Dedifferentiated amniotic fluid mesenchymal stem cell (primary cell): ENCODE results near the gene PRKAR1B.
A peak's percentile ranks its signal among the peaks of the same experiment; 100 is the strongest.

Experiments used
- DNase-seq: peaks from one replicate; pipeline ENCODE4 v3.0.0-alpha.2; 2016; ENCODE audit errors: extremely low spot score

PRKAR1B gene

GRCh38 chr7:739983-740942 lies 13.2 kb upstream of the PRKAR1B start:
- DNase-seq: no peak

- DNase-seq: no peak
Measured at GRCh38 chr7:739455-739982, 12.4 kb upstream of the PRKAR1B start.

GRCh38 chr7:738723-739454 lies 11.8 kb upstream of the PRKAR1B start:
- DNase-seq: no peak

- no peak for DNase-seq
Measured at GRCh38 chr7:738241-738640, 11.2 kb upstream of the PRKAR1B start.

- no peak for DNase-seq
Measured at GRCh38 chr7:734808-735207, 7.7 kb upstream of the PRKAR1B start.

- no peak for DNase-seq
Measured at GRCh38 chr7:734214-734613, 7.1 kb upstream of the PRKAR1B start.

- no peak for DNase-seq
Measured at GRCh38 chr7:732556-732955, 5.5 kb upstream of the PRKAR1B start.

GRCh38 chr7:732094-732541 lies 5.0 kb upstream of the PRKAR1B start:
- DNase-seq: no peak

- DNase-seq: no peak
Measured at GRCh38 chr7:731440-732085, 4.5 kb upstream of the PRKAR1B start.

- DNase-seq: no peak
Measured at GRCh38 chr7:730501-731439, 3.7 kb upstream of the PRKAR1B start.

GRCh38 chr7:729140-730000 lies 2.3 kb upstream of the PRKAR1B start:
- DNase-seq: no peak

- no peak for DNase-seq
Measured at GRCh38 chr7:728602-729001, 1.5 kb upstream of the PRKAR1B start.

- DNase-seq: no peak
Measured at GRCh38 chr7:727806-728460, 852 bp upstream of the PRKAR1B start.

GRCh38 chr7:726854-727103 lies 302 bp downstream of the PRKAR1B start:
- no peak for DNase-seq

GRCh38 chr7:726084-726853 lies 812 bp downstream of the PRKAR1B start, which contains the start of gene DNAAF5:
Gene DNAAF5, plus strand, starts transcription at chr7:726699. Its CDS starts 22 bp downstream, at chr7:726721.
- peak; percentile 76 for DNase-seq

- DNase-seq: no peak
Measured at GRCh38 chr7:725223-726005, 1.7 kb downstream of the PRKAR1B start.

- DNase-seq: no peak
Measured at GRCh38 chr7:724298-724697, 2.8 kb downstream of the PRKAR1B start.

- no peak for DNase-seq
Measured at GRCh38 chr7:723541-723940, 3.5 kb downstream of the PRKAR1B start.
